K562 (cell line): ENCODE measurements around the gene CHSY1. TPM values are rescaled to one million over a fixed set of nuclear protein-coding genes. Genes with fewer than 3 reads are reported as not detected.

Experiments used
- CBFB ChIP-seq: sonication (generic); formaldehyde crosslinking; IDR thresholded peaks from 2 replicates; pipeline ENCODE4 v1.4.0; 2020; ENCODE audit warnings: mild to moderate bottlenecking, missing genetic modification reagents
- ID3 ChIP-seq, 2 experiments: fragments of 250-450 bp in 1 of 2; fragments of 450-650 bp in 1 of 2; sonication (Bioruptor Pico) in 1 of 2; IDR thresholded peaks; 2 replicates each; pipeline versions ENCODE4 v1.6.1 to v1.8.0; 2016 to 2021; ENCODE audit warnings: mild to moderate bottlenecking in 2 of 2, moderate library complexity in 2 of 2, missing compliant biosample characterization in 1 of 2, missing genetic modification characterization in 1 of 2
- MYC ChIP-seq, 2 experiments: fragments of 250-450 bp in 1 of 2; sonication (Bioruptor Pico) in 1 of 2; IDR thresholded peaks; 2 replicates each; pipeline versions ENCODE4 v1.5.1 to v1.6.1; 2012 to 2021; ENCODE audit warnings: low read depth in 2 of 2, borderline replicate concordance in 1 of 2, improper control_type of control experiment in 1 of 2, low read length in 1 of 2, mild to moderate bottlenecking in 1 of 2, moderate library complexity in 1 of 2
- NR2C2 ChIP-seq, 2 experiments: fragments of 200-800 bp in 1 of 2; sonication (Bioruptor generic) in 1 of 2; sonication (generic) in 1 of 2; formaldehyde crosslinking in 1 of 2; IDR thresholded peaks; 2 replicates each; pipeline versions ENCODE4 v1.6.1 to v1.8.0; 2016 to 2022; ENCODE audit warnings: mild to moderate bottlenecking in 1 of 2, missing compliant biosample characterization in 1 of 2, missing genetic modification characterization in 1 of 2, missing genetic modification reagents in 1 of 2
- ZBTB40 ChIP-seq, 2 experiments: fragments of 450-650 bp in 1 of 2; sonication (generic) in 1 of 2; formaldehyde crosslinking in 1 of 2; IDR thresholded peaks; 2 replicates each; pipeline versions ENCODE4 v1.7.1 to v1.9.0; 2016 to 2022; ENCODE audit warnings: inconsistent platforms in 1 of 2, mild to moderate bottlenecking in 1 of 2, missing genetic modification reagents in 1 of 2
- ZNF79 ChIP-seq: fragments of 250-450 bp; sonication (Bioruptor Pico); IDR thresholded peaks from 2 replicates; pipeline ENCODE4 v1.4.0; 2020; ENCODE audit warnings: low read depth, mild to moderate bottlenecking, moderate library complexity
- polyA plus RNA-seq, 8 experiments: library from polyadenylated mRNA; depleted of rRNA in 4 of 8; stranded (reverse) in 5 of 8; unstranded in 3 of 8; fragments of >200 nt; fragmentation: Nextera tagmentation in 2 of 8; fragmentation: Illumina TruSeq in 1 of 8; extraction: Ambion mirVana in 2 of 8; extraction: Trizol in 1 of 8; gene quantifications; 2 replicates each; pipeline versions ENCODE4 v1.2.1 to v1.2.3, GENCODE V29; 2011 to 2014; ENCODE audit warnings: inconsistent platforms in 1 of 8, missing spikeins in 1 of 8
- total RNA-seq, 7 experiments: library from RNA; depleted of rRNA in 6 of 7; stranded (reverse); fragments of >200 nt in 6 of 7; fragmentation: Illumina TruSeq in 2 of 7; extraction: Trizol in 2 of 7; gene quantifications; 2 replicates each; pipeline versions ENCODE4 v1.2.1 to v1.2.3, GENCODE V29; 2011 to 2021; ENCODE audit warnings: low replicate concordance in 1 of 7
- TF ChIP-seq, protein P1 (sequence below): sonication (generic); formaldehyde crosslinking; IDR thresholded peaks from 2 replicates; pipeline ENCODE4 v1.8.1; 2023; ENCODE audit warnings: mild to moderate bottlenecking, missing genetic modification reagents
- TF ChIP-seq, protein P2 (sequence below): fragments of 450-650 bp; IDR thresholded peaks from 2 replicates; pipeline ENCODE4 v1.6.1; 2016
- TF ChIP-seq, protein P3 (sequence below), 2 experiments: IDR thresholded peaks; 2 replicates each; pipeline ENCODE4 v1.6.1; 2012; ENCODE audit warnings: improper control_type of control experiment in 2 of 2, low read depth in 2 of 2, low read length in 2 of 2, borderline replicate concordance in 1 of 2

The CHSY1 gene
- total and polyA plus RNA-seq, 9 of the 15 experiments (the other 6 are each of a cell fraction or from before 2014, with no cell fraction given): 7.0 to 16.4 (median 13.4) TPM

DNA sequence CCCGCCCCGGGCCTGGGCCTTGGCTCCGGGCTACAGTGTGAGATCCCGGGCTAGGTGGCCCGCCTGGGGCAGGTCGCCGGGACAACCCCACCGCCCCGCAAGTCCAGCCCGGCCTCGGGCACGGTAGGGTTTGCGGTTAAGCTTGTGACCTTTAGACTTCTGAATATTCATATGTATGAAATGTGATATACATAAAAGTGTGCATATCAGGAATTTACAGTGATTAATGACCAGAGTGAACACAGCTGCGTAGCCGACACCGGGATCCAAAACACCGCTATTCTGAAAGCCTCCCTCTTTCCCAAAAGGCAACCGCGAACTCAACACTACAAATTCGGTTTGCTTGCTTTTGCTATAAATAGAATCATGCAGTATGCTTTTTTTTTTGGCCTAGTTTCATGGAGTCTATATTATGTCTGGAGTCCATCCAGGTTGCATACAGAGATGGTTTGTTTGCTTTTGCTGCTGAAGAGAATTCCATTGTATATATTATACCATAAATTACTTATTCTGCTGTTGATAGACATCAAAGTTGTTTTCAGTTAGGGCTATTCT, 43.8 kb upstream of the CHSY1 start (continued):
- TF ChIP-seq ZBTB40 (IDR thresholded peaks at IDR 0.05) (no peak), ZBTB40 (CRISPR knock-in tag; IDR thresholded peaks at IDR 0.05) (no peak), MYC (IDR thresholded peaks at IDR 0.05; ENCODE audit: low read depth, low read length) (no peak), MYC (CRISPR knock-in tag; IDR thresholded peaks at IDR 0.05; ENCODE audit: borderline replicate concordance, low read depth) (0 out of 2 replicates have a peak, but pooled peaks have one; percentile 41), ID3 (CRISPR knock-in tag; IDR thresholded peaks at IDR 0.05) (no peak), ID3 (tag; IDR thresholded peaks at IDR 0.05) (peak; percentile 91; the same call in 1 of the 2 replicates), NR2C2 (CRISPR knock-in tag; IDR thresholded peaks at IDR 0.05) (no peak), NR2C2 (tag; IDR thresholded peaks at IDR 0.05) (peak; percentile 33), ZNF79 (no peak), CBFB (peak; percentile 68; the same call in 1 of the 2 replicates)
- TF ChIP-seq, protein P1, sequence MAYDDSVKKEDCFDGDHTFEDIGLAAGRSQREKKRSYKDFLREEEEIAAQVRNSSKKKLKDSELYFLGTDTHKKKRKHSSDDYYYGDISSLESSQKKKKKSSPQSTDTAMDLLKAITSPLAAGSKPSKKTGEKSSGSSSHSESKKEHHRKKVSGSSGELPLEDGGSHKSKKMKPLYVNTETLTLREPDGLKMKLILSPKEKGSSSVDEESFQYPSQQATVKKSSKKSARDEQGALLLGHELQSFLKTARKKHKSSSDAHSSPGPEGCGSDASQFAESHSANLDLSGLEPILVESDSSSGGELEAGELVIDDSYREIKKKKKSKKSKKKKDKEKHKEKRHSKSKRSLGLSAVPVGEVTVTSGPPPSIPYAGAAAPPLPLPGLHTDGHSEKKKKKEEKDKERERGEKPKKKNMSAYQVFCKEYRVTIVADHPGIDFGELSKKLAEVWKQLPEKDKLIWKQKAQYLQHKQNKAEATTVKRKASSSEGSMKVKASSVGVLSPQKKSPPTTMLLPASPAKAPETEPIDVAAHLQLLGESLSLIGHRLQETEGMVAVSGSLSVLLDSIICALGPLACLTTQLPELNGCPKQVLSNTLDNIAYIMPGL (CRISPR knock-in tag): no peak
- TF ChIP-seq, protein P2, sequence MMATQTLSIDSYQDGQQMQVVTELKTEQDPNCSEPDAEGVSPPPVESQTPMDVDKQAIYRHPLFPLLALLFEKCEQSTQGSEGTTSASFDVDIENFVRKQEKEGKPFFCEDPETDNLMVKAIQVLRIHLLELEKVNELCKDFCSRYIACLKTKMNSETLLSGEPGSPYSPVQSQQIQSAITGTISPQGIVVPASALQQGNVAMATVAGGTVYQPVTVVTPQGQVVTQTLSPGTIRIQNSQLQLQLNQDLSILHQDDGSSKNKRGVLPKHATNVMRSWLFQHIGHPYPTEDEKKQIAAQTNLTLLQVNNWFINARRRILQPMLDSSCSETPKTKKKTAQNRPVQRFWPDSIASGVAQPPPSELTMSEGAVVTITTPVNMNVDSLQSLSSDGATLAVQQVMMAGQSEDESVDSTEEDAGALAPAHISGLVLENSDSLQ: peak; percentile 57
- TF ChIP-seq, protein P3, sequence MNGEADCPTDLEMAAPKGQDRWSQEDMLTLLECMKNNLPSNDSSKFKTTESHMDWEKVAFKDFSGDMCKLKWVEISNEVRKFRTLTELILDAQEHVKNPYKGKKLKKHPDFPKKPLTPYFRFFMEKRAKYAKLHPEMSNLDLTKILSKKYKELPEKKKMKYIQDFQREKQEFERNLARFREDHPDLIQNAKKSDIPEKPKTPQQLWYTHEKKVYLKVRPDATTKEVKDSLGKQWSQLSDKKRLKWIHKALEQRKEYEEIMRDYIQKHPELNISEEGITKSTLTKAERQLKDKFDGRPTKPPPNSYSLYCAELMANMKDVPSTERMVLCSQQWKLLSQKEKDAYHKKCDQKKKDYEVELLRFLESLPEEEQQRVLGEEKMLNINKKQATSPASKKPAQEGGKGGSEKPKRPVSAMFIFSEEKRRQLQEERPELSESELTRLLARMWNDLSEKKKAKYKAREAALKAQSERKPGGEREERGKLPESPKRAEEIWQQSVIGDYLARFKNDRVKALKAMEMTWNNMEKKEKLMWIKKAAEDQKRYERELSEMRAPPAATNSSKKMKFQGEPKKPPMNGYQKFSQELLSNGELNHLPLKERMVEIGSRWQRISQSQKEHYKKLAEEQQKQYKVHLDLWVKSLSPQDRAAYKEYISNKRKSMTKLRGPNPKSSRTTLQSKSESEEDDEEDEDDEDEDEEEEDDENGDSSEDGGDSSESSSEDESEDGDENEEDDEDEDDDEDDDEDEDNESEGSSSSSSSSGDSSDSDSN (IDR thresholded peaks at IDR 0.05; ENCODE audit: borderline replicate concordance in 1 of 2, low read depth in 2 of 2, low read length in 2 of 2): peak; percentile 66 to 87; a peak in 2 of 4 replicates
